Stomach (tissue), 4 donors: ENCODE results near the gene CCDC91.

ENCODE experiments used
- EP300 ChIP-seq: sonication (generic); formaldehyde crosslinking; IDR thresholded peaks from one replicate; pipeline ENCODE4 v1.6.1; 2017; ENCODE audit warnings: antibody characterized with exemption
- POLR2A ChIP-seq, 4 donors: fragments of 450-650 bp; IDR thresholded peaks; one replicate each; pipeline ENCODE4 v1.6.1; 2016; ENCODE audit warnings: antibody characterized with exemption in 4 of 4, control low read depth in 2 of 4, mild to moderate bottlenecking in 1 of 4, moderate library complexity in 1 of 4
- TF ChIP-seq, protein P1 (sequence below), 7 experiments: fragments of 450-650 bp in 4 of 7; fragments of 200-600 bp in 3 of 7; sonication (generic) in 3 of 7; IDR thresholded peaks; one replicate each; pipeline ENCODE4 v1.5.1; 2016 to 2019; ENCODE audit warnings: antibody characterized with exemption in 7 of 7, control low read depth in 2 of 7, mild to moderate bottlenecking in 1 of 7

DNA sequence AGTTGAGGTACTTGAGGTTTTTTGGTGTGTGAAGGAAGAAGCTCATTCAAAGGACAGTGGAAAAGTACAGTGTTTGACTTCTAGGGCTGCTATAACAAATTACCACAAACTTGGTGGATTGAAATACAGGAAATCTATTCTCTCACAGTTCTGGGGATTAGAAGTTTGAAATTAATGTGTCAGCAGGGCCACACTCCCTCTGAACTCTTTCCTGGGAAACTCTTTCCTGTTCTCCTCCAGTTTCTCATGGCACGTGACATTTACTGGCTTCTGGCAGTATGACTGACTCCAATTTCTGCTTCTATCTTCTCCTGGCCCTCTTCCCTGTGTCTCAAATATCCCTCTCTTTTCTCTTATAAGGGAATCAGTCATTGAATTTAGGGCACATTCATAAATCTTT, 160.2 kb downstream of the CCDC91 start:
- TF ChIP-seq, protein P1, sequence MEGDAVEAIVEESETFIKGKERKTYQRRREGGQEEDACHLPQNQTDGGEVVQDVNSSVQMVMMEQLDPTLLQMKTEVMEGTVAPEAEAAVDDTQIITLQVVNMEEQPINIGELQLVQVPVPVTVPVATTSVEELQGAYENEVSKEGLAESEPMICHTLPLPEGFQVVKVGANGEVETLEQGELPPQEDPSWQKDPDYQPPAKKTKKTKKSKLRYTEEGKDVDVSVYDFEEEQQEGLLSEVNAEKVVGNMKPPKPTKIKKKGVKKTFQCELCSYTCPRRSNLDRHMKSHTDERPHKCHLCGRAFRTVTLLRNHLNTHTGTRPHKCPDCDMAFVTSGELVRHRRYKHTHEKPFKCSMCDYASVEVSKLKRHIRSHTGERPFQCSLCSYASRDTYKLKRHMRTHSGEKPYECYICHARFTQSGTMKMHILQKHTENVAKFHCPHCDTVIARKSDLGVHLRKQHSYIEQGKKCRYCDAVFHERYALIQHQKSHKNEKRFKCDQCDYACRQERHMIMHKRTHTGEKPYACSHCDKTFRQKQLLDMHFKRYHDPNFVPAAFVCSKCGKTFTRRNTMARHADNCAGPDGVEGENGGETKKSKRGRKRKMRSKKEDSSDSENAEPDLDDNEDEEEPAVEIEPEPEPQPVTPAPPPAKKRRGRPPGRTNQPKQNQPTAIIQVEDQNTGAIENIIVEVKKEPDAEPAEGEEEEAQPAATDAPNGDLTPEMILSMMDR (IDR thresholded peaks at IDR 0.05) = no peak
- TF ChIP-seq EP300 (no peak), POLR2A (IDR thresholded peaks at IDR 0.05) (no peak)
